ENCODE measurements around the gene HMGN1.
A peak's percentile ranks its signal among the peaks of the same experiment; 100 is the strongest.
"Not testable (repeated sequence)": the region's sequence is repeated elsewhere in the genome, so short reads cannot be mapped to it uniquely, and the experiment has no call there.

Gene HMGN1, protein sequence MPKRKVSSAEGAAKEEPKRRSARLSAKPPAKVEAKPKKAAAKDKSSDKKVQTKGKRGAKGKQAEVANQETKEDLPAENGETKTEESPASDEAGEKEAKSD

DNA sequence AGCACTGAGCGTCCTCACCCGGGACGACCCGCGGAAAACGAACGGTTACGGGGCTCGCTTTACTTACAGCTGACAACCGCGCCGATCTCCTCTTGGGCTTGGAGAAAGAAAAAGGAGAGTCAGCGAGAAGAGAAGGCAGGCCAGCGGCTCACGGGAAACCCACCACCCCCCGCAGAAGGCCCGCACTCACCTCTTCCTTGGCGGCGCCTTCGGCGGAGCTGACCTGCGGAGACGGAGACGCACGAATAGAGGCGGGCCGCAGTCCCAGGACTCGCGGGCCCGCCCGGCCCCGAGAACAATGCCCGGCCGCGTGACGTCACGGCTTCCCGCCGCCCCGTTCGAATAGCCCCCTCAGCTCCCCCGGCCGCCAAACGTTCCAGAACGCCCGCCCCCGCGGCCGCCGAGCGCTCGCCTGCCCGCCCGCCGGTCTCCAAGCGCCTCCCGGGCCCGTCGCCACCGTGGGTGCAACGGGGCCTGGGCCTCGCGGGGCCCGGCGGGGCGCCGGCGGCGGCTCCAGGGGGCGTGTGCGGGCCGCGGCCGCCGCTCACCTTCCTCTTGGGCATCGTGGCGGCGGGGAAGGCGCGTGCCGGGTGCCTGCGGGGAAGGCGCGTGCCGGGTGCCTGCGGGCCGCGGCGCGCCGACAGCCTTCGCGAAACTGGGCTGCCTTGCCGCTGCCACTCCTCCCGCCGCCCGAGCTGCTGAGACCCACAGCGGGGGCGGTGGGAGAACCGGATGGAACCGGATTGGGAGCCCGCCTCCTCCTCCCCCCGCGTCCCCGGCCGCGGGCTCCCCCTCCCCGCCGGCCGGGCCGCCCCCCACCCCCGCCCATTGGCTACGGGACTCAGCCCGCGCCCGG is at the start of gene HMGN1:
TSS of gene HMGN1 (minus strand) at position 734 of the 856 bp plus-strand sequence. CDS start at position 563, 171 bp downstream.
- DNase-seq (ENCODE audit: low read depth in 2 of 2) = peak; percentile 81 to 85

DNA sequence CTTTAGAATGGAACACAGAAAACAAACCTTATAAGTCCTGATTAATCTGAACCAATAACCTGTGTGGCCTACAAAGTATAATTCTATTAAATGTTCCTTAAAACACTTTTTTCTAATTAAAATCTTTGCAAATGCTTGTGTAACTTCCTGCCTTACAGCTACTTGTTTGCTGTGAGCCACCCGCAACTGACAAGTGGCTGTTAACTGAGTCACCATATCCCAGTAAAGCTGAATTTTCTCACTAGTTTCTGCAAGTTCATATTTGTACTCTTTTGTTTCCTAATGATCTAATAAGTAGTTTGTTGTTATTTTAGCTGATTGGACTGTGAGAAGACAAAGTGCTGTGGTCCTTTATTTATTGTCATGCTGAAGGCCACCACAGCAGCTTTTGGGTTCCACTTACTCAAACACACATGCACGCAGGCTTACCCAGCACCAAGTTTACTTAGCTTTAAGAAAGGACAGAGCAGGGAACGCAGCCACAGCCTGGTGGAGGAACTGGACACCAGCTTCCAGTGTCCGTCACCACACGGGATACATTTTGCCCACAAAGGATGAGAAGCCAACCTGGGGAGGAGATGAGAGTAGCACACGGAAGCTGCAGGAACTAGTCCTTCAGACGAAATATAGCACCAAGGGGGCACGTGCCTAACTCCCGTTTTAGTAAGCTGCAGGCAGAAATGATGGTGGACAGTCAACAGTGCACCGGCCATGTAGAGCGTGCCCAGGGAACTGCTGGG is 48.9 kb upstream of the HMGN1 start:
- DNase-seq (ENCODE audit: low read depth in 2 of 2) = no peak

DNA sequence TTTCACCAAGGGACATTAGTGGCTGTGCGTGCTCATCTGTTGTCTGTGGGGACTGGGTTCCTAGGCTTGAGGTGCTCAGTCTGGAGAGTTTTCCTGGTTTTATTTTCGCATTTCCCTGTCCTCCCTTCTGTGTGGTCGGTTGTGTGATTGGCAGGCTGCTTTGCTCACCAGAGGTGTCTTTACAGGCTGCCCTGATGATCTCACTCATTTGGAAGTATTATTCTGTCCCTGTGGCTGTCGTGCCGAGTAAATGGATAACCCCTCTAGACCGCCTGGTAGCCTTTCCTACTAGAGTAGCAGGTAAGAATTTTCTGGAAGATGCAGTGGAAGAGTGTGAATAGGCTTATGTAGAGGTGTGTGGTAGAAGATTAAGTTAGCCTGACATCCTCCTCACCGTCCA is 44.1 kb upstream of the HMGN1 start:
- no peak for DNase-seq (ENCODE audit: low read depth in 2 of 2)

DNA sequence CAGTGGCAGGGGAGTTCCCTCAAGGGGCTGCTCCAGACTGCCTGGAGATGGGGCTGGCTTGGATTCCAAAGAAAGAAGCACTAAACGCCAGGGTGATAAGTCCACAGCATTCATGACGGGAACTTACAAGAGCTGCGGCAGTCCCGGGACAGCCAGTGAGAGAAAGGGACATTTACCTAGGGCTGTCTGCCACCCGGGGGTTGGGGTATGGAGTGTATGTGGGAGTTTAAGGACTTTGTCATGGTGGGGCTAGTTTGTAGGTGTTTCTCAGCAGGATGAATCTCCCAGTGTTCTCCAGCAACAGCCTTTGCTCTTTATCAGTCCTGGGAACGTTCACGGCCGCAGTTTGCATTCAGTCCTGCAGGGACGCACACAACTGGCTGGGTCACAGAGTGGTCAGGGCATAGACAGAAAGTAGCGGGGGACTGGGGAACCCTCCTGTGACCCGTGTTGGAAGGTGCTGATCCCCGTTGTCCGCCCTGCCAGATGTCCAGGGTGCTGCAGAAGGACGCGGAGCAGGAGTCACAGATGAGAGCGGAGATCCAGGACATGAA is 41.4 kb upstream of the HMGN1 start:
- no peak for DNase-seq (ENCODE audit: low read depth in 2 of 2)

DNA sequence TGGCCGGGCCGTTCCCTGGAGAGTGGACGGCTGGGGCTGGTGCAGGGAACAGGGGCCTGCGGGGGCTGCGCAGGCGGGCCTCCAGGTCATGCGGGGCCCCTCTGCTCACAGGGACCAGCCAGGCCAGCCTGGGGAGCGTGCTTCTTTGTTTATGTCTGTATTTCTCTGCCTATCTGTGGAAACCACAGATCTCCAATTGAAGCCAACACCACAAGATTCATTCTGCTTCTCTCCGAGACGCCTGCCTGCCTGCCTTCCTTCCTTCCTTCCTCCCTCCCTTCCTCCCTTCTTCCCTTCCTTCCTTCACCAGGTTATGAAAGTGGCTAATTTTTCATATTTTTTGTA is 39.9 kb upstream of the HMGN1 start:
- DNase-seq (ENCODE audit: low read depth in 2 of 2) = no peak

DNA sequence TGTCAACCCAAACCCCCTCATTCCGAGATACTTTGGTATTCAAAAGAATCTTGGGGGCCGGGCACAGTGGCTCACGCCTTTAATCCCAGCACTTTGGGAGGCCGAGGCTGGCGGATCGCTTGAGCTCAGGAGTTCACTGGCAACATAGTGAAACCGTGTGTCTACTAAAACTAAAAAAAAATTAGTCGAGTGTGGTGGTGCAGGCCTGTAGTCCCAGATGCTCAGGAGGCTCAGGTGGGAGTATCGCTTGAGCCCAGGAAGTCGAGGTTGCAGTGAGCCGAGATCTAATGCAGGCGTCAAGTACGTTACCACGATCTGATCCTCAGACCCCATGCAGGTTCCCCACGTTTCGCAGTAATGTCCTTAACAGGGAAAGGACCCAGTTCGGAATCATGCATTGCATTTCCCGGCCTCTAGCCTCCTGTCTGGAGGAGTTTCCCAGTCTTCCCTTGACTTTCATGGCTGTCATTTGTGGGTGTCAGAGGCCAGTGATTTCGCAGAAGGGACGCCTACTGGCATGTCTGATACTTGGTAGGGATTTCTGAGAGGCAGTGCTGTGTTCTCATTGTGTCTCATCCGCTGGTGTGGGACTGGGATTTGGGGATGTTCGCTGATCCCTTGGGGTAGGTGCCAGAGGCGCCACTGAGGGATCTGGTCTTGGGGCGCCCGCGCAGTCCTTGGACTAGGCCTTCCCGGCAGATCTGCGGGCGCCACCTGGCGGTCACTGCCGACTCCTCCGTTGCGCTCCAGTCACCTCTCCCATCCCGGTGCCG is 39.3 kb upstream of the HMGN1 start:
- peak; percentile 66 to 90 for DNase-seq (ENCODE audit: low read depth in 2 of 2)

DNA sequence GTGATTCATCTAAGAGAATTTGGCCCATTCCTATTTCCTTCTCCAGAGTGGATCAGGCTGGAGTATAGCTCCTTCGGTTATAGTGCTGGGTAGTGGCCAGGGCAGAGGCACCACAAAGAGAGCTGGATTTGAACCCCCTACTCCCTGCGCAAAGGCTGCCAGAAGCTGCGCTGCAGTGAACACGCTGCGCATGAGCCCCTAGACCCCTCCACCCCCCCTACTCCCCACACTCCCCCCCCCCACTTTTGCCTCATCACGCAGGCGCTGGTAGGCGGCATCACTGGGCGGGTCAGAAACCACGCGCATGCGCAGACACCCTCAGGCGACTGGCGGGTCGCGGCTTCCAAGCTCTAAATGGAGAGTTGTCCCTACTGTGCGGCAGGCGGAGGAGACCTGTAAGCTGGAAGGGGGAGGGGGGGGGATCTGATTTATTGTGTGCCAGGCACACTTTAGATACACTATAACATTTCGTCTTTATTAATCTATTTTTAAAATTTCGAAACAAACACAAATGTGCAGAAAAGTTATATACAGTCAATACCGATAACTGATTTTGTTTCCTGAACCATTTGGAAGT is 38.7 kb upstream of the HMGN1 start:
- DNase-seq (ENCODE audit: low read depth in 2 of 2) = peak; percentile 83 to 88

DNA sequence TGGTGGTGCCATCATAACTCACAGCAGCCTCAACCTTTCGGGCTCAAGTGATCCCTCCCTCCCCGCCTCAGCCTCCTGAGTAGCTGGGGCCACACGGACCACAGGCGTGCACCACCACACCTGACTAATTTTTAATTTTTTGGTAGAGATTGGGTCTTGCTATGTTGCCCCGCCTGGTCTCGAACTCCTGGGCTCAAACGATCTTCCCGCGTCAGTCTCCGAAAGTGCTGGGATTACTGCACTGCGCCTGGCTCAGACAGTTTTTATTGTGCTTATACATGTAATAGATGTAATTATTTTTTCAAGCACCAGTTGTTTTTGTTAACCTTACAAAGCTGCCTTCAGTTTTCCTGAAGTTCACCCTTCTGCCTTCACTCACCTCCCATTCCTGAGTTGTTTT is 38.0 kb upstream of the HMGN1 start:
- DNase-seq (ENCODE audit: low read depth in 2 of 2) = no peak

DNA sequence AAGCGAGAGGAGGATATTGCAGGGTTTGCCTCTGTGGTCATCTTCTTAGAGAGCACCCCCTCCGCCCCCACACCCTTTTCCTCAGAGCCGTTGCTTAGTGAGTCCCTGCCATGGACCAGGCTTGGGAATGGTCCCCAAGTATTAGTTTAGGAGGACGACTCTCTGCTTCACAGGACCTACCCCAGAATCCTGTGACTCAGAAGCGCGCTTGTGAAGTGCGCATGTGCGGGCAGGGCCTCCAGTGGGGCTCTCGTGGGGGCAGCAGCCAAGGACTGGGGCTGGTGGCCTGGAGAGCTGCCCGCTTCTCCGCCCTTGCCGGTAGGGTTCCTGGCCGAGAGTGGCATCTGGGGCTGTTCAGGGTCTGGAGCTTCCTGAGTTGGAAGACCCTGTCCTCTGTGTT is 37.3 kb upstream of the HMGN1 start:
- no peak for DNase-seq (ENCODE audit: low read depth in 2 of 2)

DNA sequence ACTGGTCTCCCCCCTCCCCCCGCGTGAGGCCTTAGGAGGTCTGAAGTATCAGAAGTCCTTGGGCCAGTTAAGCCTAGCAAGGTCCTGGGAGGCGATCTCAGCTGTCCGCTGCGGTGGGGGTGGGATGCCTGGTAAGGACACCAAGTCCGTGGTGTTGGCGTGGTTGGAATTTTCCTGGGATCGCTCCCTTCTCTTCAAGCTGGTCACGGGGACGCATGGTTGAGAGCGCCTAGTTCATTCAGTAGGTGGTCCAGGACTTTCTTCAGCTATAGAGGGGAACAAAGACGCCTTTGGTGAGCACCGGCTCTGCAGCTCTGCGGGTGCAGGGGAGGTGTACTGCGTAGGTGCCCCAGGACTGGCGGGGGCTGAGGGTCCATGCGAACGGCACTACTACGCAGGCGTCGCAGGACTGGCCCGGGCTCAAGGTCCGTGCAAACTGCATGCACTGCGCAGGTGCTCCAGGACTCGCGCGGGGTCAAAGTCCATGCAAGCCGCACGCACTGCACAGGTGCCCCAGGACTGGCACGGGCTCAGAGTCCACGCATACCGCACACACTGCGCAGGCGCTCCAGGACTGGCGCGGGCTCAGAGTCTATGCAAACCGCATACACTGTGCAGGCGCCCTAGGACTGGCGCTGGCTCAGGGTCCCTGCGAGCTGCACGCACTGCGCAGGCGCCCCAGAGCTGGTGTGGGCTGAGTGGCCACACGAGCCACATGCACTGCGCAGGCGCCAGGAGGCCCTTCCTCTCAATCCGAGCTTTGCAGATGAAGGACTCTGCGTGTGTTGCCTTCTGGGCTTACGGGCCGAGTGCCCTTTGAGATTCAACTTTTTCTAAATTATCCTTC is 36.6 kb upstream of the HMGN1 start:
- peak; percentile 47 to 55 for DNase-seq (ENCODE audit: low read depth in 2 of 2)

DNA sequence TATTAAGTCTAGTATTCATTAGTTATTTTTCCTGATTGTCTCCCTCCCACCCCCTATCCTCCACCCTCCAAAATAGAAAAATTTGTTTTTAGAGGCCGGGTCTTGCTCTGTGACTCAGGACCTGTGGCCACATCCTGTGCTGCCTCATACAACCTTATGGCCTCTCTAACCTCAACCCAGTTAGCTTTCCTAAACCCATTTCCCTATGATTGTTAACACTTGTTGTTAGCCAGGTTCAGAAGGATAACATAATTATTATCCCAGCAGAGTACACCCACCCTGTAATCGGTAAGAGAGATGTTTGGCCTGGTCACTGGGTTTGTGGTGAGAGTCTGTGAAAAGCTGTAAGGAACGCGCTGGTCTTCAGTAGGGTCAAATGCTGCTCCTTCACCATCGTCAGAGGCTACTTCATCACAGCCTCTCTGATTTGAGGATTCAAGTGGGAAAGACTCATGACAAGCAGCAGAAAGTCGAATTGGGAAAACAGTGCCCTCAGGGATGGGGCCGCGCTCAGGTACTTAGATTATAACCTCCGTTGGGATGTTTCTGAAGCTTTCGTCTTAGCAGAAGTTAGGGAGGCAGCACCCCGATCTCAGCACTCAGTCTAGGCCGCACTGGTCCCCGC is 35.9 kb upstream of the HMGN1 start:
- no peak for DNase-seq (ENCODE audit: low read depth in 2 of 2)

DNA sequence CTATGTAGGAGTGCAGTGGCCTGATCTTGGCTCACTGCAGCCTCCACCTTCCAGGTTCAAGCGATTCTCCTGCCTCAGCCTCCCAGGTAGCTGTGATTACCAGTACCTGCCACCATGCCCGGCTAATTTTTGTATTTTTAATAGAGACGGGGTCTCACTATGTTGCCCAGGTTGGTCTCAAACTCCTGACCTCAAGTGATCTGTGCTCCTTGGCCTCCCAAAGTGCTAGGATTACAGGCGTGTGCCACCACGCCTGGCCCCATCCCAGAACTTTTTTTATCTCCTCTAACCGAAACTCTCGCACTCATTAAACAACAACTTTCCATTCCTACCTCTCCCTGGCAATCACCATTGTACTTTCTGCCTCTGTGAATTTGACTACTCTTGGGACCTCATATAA is 33.2 kb upstream of the HMGN1 start:
- not testable (repeated sequence) for DNase-seq (ENCODE audit: low read depth in 2 of 2)

DNA sequence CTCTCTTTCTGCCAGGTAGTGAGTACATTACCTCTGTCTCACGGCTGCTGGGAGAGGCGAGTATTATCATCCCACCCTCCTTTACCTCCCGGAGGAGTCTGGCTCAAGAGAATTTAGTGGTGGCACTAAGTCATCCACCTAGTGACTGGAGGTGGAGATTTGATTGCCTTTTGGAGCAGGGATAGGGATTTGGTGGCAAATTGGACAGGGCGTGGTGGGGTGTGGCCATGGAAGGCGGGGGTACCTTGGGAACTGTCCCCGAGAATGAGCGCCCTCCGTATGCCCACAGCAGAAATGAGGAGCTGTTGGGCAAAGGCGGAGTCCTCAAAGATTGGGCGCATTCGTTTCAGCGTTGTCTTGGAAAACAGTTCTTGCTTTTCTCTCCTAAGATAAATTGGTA is 32.1 kb upstream of the HMGN1 start:
- DNase-seq (ENCODE audit: low read depth in 2 of 2) = no peak

DNA sequence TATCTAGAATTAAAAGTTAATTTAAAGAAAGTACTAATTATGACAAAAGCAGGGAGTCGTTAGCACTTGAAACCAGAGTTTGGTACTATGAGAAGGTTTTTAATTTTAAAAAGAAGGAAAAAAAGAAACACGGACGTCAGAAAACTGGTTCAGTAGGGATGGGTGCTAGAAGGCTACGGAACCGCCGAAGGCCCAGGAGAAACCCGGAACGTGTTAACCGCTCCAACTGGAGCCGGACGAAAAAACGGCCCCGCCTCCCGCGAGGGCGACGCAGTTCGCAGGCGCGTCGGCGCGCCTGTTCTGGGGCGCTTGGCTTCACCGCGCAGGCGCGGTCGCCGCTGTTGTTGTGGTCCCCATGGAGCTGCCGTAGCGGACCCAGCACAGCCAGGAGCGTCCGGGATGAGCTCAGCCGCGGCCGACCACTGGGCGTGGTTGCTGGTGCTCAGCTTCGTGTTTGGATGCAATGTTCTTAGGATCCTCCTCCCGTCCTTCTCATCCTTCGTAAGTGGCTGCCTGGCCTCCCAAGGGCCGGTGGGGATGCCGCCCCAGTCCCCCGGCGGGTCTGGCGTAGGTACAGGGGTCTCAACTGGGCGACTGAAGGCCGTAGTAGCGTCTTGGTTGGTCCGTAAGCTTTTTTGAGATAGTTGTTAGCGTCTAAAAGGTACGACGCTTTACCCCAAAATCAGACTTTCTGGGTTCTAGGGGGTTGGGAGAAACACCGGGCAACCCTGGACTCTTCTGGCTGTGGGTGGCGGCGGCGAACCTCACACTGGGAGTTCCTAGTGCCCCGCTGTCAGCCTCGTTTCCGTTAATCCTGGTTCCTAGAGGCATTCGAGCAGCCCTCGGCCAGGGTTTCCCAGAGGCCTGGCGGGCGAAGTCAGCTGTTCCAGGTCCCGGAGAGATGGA is 31.4 kb upstream of the HMGN1 start:
- DNase-seq (ENCODE audit: low read depth in 2 of 2) = peak; percentile 77 to 88

DNA sequence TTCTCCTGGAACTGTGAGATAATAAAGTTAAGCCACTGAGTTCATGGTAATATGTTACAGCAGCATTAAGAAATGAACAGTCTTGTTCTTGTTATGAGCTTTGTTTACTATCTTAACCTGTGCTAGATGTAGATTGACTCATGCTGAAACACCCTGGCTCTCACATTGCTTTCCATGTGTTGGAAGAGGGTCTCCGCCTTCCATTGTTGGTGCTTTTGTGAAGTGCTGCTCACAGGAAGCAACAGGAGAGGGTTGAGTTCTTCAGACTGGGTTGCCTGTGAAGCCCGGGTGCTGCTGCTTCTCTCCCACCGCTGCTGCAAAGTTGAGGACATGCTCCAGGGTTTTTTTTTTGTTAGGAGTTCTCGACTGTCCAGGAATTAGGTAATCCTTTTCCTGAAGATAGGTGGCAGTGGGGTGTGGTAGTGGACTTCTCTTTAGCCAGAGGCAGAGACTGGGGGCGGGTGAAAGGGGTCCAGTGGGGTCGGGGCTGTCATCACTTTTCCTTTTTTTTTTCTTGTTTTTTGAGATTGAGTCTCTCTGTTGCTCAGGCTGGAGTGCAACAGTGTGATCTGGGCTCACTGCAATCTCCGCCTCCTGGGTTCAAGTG is 28.7 kb upstream of the HMGN1 start:
- DNase-seq (ENCODE audit: low read depth in 2 of 2) = no peak

DNA sequence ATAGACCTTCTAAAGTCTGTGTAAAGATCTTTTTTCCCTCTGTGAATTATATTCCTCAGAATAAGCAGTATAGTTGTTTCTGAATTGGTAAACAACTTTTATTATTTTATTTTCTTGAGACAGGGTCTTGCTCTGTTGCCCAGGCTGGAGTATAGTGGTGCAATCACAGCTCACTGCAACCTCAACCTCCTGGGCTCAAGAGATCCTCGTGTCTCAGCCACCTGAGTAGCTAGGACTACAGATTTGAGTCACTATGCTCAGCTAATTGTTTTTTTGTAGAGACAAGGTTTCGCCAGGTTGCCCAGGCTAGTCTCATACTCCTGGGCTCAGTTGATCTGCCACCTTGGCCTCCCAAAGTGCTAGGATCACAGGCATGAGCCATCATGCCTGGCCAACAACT is 26.6 kb upstream of the HMGN1 start:
- no peak for DNase-seq (ENCODE audit: low read depth in 2 of 2)

DNA sequence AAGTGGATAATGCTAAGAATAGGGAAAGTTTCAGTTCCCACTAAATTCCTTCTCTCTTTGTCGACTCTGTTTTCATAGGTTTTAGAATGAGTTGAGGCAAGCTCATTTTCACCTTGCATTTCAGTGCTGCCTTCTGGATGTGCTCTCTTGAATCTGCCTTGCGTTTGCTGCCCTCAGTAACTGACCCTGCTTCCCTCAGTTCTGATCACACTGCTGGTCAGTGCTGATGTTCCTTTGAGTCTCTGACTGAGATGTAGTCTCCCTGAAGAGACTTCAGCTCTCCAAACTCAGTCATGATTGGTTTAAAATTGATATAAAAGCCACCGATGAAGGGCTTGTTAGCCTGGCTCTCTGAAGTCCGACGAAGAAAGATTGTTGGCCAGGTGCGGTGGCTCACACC is 25.2 kb upstream of the HMGN1 start:
- no peak for DNase-seq (ENCODE audit: low read depth in 2 of 2)

DNA sequence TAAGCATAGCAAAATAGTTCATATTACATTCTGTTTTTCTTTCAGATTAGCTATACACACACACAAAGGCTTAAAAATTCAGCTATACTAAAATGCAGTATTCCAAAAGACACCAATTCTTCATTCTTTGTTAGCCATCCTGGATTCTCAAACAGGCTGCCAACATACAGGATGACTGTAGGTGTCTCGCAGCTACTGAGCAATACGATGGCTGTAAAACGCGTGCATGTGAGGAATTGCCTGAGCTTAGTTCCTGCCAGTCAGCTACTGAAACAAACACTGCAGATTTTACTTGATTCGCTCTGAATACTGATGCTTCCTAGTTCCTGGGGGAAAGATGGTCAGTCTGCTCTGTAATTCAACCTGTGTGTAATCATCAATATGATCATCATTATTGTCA is 24.7 kb upstream of the HMGN1 start:
- DNase-seq (ENCODE audit: low read depth in 2 of 2) = no peak

DNA sequence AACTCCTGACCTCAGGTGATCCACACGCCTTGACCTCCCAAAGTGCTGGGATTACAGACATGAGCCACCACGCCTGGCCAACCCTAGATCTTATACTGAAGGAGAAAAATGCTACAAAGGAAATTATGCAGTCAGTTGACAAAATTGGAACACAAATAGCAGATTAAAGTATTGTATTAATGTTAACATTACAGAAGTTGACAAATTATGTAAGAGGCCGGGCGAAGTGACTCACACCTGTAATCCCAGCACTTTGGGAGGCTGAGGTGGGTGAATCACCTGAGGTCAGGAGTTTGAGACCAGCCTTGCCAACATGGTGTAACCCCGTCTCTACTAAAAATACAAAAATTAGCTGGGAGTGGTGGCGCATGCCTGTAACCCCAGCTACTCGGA is 21.0 kb upstream of the HMGN1 start:
- DNase-seq (ENCODE audit: low read depth in 2 of 2) = not testable (repeated sequence)
